GM23338 (cell line): ENCODE results near the gene TRIM42. TPM values are rescaled to one million over a fixed set of nuclear protein-coding genes. Genes with fewer than 3 reads are reported as not detected.

Source experiments
- ATAC-seq: fragments of 200-7000 bp; cut with Tn5 transposase; 3 replicates; pipeline ENCODE4 v1.9.1; 2020
- DNase-seq: peaks from one replicate; pipeline ENCODE4 v3.0.0-alpha.2; 2015; ENCODE audit warnings: low spot score
- H2AFZ ChIP-seq: fragments of 200-600 bp; sonication (generic); 2 replicates; pipeline ENCODE4 v1.8.0; 2016; ENCODE audit warnings: antibody characterized with exemption, mild to moderate bottlenecking, moderate library complexity
- H3F3A ChIP-seq: fragments of 200-600 bp; sonication (generic); replicated peaks from 2 replicates; pipeline ENCODE4 v1.8.0; 2017; ENCODE audit warnings: antibody characterized with exemption, mixed run types, low read depth
- H3K27ac ChIP-seq: fragments of 200-600 bp; sonication (generic); 2 replicates; pipeline ENCODE4 v1.6.1; 2016; ENCODE audit warnings: low read depth
- H3K27me3 ChIP-seq: fragments of 200-600 bp; sonication (generic); 2 replicates; pipeline ENCODE4 v1.8.0; 2016; ENCODE audit warnings: mild to moderate bottlenecking, mixed run types, moderate library complexity; ENCODE audit not compliant: insufficient read depth
- H3K36me3 ChIP-seq: fragments of 200-600 bp; sonication (generic); 2 replicates; pipeline ENCODE4 v1.8.0; 2016; ENCODE audit warnings: mild to moderate bottlenecking; ENCODE audit not compliant: insufficient read depth
- H3K4me1 ChIP-seq: fragments of 200-600 bp; sonication (generic); 2 replicates; pipeline ENCODE4 v1.8.0; 2016; ENCODE audit warnings: mild to moderate bottlenecking, moderate library complexity; ENCODE audit not compliant: insufficient read depth
- H3K4me2 ChIP-seq: fragments of 200-600 bp; sonication (generic); 2 replicates; pipeline ENCODE4 v1.7.1; 2017; ENCODE audit warnings: mixed run types
- H3K4me3 ChIP-seq: fragments of 200-600 bp; sonication (generic); 2 replicates; pipeline ENCODE4 v1.6.1; 2016; ENCODE audit warnings: mixed run types
- H3K79me2 ChIP-seq: fragments of 200-600 bp; sonication (generic); replicated peaks from 2 replicates; pipeline ENCODE4 v1.8.0; 2017; ENCODE audit warnings: mild to moderate bottlenecking; ENCODE audit not compliant: insufficient read depth
- H3K9me2 ChIP-seq: fragments of 200-600 bp; sonication (generic); 2 replicates; pipeline ENCODE4 v1.8.0; 2017; ENCODE audit not compliant: insufficient read depth
- H4K20me1 ChIP-seq: fragments of 200-600 bp; sonication (generic); replicated peaks from 2 replicates; pipeline ENCODE4 v1.8.0; 2017; ENCODE audit warnings: mild to moderate bottlenecking; ENCODE audit not compliant: insufficient read depth
- H3K27ac Mint-ChIP-seq: 2 replicates; pipeline ENCODE4 v1.8.0; 2020; ENCODE audit warnings: inconsistent platforms, mild to moderate bottlenecking, moderate library complexity, mixed read lengths
- H3K27me3 Mint-ChIP-seq: 3 replicates; pipeline ENCODE4 v1.8.0; 2022; ENCODE audit warnings: low read depth, mild to moderate bottlenecking, moderate library complexity, mixed read lengths, inconsistent platforms; ENCODE audit not compliant: insufficient read depth, poor library complexity
- H3K36me3 Mint-ChIP-seq: 3 replicates; pipeline ENCODE4 v1.8.0; 2021; ENCODE audit warnings: low read depth, mild to moderate bottlenecking, inconsistent platforms, moderate library complexity, mixed read lengths
- H3K4me1 Mint-ChIP-seq: 3 replicates; pipeline ENCODE4 v1.8.0; 2020; ENCODE audit warnings: mild to moderate bottlenecking, inconsistent platforms, mixed read lengths
- H3K4me3 Mint-ChIP-seq: 3 replicates; pipeline ENCODE4 v1.8.0; 2021; ENCODE audit warnings: moderate library complexity, mild to moderate bottlenecking, inconsistent platforms, mixed read lengths
- H3K9me3 Mint-ChIP-seq: 3 replicates; pipeline ENCODE4 v1.8.0; 2020; ENCODE audit warnings: moderate library complexity, mild to moderate bottlenecking, inconsistent platforms, mixed read lengths
- ETS1 ChIP-seq: IDR thresholded peaks from 2 replicates; pipeline ENCODE4 v1.6.1; 2016; ENCODE audit warnings: antibody characterized with exemption
- NANOG ChIP-seq: IDR thresholded peaks from 2 replicates; pipeline ENCODE4 v1.6.1; 2016; ENCODE audit warnings: antibody characterized with exemption, borderline replicate concordance
- POLR2AphosphoS5 ChIP-seq: IDR thresholded peaks from 2 replicates; pipeline ENCODE4 v1.6.1; 2016; ENCODE audit warnings: antibody characterized with exemption, low read depth
- REST ChIP-seq: IDR thresholded peaks from one replicate; pipeline ENCODE4 v1.6.1; 2018; ENCODE audit warnings: antibody characterized with exemption; ENCODE audit not compliant: unreplicated experiment
- ZNF331 ChIP-seq: fragments of 250-450 bp; sonication (Bioruptor Pico); IDR thresholded peaks from 2 replicates; pipeline ENCODE4 v1.5.0; 2020; ENCODE audit warnings: low read depth, mild to moderate bottlenecking, moderate library complexity
- ZNF462 ChIP-seq: fragments of 250-450 bp; sonication (Bioruptor Pico); IDR thresholded peaks from 2 replicates; pipeline ENCODE4 v1.5.0; 2020; ENCODE audit warnings: mild to moderate bottlenecking, moderate library complexity
- polyA plus RNA-seq: library from polyadenylated mRNA; unstranded; fragments of >200 nt; fragmentation: Nextera tagmentation; extraction: Ambion mirVana; gene quantifications from 2 replicates; pipeline ENCODE4 v1.2.1, GENCODE V29; 2016
- total RNA-seq: library from RNA; depleted of rRNA; stranded (reverse); fragments of >200 nt; shearing (Covaris generic); gene quantifications from 2 replicates; pipeline ENCODE4 v1.2.3, GENCODE V29; 2014

TRIM42 gene
- total and polyA plus RNA-seq, 2 experiments from 2014 or later = not detected

- TF ChIP-seq ZNF462 (CRISPR knock-in tag) (no peak), POLR2AphosphoS5 (no peak)
Observed at GRCh38 chr3:140686128-140686527, 8.3 kb downstream of the TRIM42 start (continued).

- Mint-ChIP-seq H3K4me3 (no peak overlapping the region), H3K36me3 (no peaks in the 10 kb centered on the region), H3K9me3 (no peaks in the 10 kb centered on the region), H3K27me3 (no peaks in the 10 kb centered on the region), H3K27ac (no peak overlapping the region; the same call in 1 of the 2 replicates), H3K4me1 (no peaks in the 10 kb centered on the region)
- no peak overlapping the region for H3K4me2 ChIP-seq
- H3F3A ChIP-seq = no peaks in the 10 kb centered on the region
- no peak overlapping the region for H2AFZ ChIP-seq
- no peaks in the 10 kb centered on the region for H3K79me2 ChIP-seq
- no peak overlapping the region for H3K27ac ChIP-seq
- H3K27me3 ChIP-seq = no peaks in the 10 kb centered on the region
- H3K36me3 ChIP-seq = no peaks in the 10 kb centered on the region
- no peak for ATAC-seq
- no peak overlapping the region for H3K4me3 ChIP-seq
- H3K9me2 ChIP-seq = peaks cover 14% of the 10 kb centered on the region; the same call in 1 of the 2 replicates
- no peaks in the 10 kb centered on the region for H3K4me1 ChIP-seq
- no peak for DNase-seq
- H4K20me1 ChIP-seq = no peaks in the 10 kb centered on the region
- TF ChIP-seq REST (no peak), ETS1 (no peak), ZNF331 (CRISPR knock-in tag) (no peak), NANOG (no peak)
Observed at GRCh38 chr3:140686948-140687347, 9.1 kb downstream of the TRIM42 start.
